ENCODE measurements around the gene TRPC6.
"Not testable (repeated sequence)": the region's sequence is repeated elsewhere in the genome, so short reads cannot be mapped to it uniquely, and the experiment has no call there.

Gene TRPC6

DNA sequence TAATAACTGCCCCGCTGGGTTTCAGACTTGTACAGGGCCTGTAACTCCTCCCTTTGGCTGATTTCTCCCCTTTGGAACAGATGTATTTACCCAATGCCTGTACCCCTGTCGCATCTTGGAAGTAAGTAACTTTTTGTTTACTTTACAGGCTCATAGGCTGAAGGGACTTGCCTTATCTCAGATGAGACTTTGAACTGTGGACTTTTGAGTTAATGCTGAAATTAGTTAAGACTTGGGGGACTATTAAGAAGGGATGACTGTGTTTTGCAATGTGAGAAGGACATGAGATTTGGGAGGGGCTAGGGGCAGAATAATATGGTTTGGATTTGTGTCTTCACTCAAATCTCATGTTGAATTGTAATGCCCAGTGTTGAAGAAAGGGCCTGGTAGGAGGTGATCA is 62.0 kb downstream of the TRPC6 start:
- DNase-seq: no peak

DNA sequence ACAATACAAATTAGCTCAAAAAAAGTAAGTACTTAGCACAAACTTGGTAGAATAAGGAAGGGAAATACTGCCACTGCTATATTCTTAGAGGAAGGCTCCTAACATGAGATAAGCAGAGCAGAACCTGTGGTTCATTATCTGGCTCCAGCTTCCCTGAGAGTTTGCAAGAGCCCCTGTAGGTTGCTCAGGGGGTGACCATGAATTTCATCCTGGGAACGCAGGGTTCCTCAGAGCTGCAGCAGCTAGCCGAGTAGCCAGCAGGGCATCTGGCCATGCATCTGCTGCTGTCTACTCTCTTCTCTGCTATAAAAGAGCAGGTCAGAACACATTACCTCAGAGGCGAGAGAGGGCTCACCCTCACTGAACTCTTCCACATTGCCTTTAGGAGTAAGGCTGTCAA is 67.3 kb downstream of the TRPC6 start:
- DNase-seq: no peak

DNA sequence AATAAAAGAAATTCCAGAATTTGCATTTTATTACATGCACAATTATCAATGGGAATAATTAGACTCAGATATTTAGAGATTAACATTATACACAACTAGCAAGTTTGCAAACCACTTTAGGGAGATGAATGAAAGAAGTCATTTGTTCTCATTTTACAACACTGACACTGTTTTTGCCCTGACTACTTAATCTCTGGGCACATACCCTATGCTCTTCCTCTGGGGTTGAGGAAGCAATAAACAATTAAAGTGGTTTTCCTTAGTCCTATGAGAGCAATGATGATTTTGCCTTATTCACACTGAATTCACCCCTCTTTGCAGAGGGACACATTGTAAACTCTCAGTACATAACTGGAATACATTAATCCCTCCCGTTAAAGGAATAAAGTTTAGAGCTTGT is 72.7 kb downstream of the TRPC6 start:
- no peak for DNase-seq

DNA sequence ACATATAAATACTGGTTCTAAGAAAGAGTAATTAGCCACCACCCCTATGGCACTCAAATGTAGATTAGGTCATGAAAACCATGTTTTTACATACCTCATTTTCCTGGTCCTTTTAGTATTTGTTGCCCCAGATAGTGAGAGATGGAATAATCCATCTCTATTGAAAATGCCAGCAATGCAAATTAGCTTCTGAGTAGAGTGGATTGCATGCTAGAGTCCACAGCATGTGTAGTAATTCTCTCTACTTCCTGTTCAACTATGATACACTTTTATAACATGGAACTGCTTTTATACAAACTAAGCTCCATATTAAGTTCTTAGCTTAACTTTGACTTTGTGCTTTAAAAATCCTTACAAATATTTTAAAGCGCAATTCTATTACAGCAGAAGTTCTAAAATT is 73.2 kb downstream of the TRPC6 start:
- DNase-seq: no peak

DNA sequence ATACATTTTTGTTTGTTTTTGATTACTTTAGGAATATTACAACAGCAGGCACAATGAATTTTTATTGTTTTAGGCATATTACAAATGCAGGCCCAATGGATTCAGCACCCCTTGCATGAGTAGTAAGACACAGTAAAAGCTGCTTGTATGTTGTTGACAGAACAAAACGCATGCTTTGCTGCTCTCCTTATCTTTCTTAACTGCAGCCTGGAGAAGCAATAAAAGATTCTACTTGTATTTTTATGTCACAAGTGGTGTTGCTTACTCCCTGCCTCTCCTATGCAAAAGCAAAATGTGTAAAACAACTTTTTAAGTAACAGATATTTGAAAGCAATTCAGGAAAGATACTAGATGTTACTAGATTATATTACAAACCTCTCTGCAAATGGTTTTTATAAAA is 73.9 kb downstream of the TRPC6 start:
- no peak for DNase-seq

DNA sequence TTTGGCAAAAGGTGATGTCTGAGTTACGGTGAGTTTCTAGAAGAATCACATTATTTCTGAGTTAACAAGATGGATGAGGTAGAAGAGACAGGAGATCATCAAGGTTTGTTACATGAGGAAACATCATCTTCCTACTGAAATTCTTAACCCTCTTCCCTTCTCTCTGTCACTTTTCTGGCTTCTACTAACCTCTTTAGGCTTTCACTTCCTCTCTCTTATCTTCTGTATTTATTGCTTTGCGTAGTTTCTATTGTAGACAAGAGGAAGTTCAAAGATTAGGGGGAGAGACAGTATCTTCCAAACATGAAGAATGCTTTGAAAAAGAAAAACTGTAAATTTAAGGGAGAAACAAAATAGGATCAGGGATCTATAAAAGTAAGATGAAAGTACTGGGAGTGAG is 75.4 kb downstream of the TRPC6 start:
- DNase-seq: no peak

DNA sequence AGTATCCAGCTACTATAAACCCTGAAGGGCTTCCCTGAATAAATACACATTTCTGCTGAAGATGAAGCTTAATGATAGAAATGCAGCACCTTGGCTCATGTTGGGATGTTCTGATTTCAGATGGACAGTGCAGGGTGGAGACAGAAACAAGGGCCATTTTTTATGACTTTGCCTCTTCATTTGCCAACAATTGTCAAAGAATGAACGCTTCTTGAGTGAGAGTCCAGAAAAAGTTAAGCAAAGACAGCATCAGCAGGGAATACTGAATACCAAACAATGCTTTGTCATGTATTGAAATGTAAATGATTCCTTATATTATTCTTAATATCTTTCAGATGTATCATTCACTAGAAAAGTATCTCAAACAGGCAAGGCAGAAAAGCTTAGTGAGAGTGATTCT is 84.9 kb downstream of the TRPC6 start:
- no peak for DNase-seq

DNA sequence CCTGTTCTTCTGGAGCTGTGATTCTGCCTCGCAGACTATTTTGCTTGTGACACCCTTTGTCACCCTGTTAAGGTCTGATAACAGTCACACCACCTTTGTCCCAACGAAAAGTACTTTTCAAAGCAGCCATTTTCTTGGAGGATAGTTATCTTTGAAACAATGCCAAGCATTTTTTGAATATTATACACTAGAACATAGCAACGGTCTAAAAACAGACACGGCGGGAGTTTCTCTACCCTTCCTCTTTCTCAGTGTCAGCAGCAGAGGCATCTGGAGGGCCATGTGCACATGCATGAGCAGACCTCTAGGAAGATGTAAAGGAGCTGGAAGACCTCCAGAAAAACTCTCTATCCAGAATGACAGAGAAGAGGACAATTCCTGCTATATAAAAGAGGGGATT is 86.5 kb downstream of the TRPC6 start:
- DNase-seq: no peak

DNA sequence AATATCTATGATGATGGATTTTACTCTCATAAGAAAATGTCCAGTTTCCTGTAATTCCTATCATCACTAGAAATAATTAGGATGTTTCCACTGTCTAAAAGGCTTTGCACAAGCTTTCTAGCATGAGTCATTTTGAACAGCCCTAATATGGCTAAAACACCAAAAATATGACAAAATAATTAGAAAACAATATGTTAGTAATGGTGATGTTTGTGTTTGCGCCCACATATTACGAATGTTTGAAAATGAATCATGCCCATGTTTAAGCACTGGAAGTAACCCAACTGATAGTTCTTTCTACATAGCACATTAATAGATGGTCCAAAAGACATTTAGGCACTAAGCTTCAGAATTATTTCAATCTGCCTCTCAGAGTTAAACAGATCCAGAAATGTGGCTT is 96.0 kb downstream of the TRPC6 start:
- peak; percentile 81 for DNase-seq

DNA sequence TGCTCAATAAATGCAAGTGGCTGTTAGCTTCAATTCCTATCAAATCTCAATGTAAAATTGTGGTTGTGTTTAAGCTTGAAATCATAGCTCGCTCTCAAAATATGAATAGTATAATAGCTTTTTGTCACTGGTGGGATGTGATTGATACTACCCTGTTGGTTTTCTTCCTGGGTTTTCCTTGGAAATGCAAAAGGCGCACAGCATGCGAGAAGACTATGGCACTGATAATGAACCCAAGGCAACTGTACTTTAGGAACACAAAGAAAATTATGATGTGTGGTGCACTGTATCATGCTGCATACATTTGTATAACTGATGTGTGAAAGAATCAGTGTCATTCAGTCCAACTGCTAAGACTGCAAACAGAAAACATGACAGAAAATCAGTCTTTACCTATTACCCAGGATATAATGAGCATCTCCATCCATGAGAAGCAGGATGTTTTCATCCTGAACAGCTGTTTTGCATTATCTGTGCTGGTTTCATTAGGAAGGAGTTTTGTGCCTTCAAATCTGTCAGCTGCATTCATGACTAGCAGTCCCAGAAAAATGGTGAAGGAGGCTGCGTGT is 101.2 kb downstream of the TRPC6 start:
- DNase-seq: no peak

DNA sequence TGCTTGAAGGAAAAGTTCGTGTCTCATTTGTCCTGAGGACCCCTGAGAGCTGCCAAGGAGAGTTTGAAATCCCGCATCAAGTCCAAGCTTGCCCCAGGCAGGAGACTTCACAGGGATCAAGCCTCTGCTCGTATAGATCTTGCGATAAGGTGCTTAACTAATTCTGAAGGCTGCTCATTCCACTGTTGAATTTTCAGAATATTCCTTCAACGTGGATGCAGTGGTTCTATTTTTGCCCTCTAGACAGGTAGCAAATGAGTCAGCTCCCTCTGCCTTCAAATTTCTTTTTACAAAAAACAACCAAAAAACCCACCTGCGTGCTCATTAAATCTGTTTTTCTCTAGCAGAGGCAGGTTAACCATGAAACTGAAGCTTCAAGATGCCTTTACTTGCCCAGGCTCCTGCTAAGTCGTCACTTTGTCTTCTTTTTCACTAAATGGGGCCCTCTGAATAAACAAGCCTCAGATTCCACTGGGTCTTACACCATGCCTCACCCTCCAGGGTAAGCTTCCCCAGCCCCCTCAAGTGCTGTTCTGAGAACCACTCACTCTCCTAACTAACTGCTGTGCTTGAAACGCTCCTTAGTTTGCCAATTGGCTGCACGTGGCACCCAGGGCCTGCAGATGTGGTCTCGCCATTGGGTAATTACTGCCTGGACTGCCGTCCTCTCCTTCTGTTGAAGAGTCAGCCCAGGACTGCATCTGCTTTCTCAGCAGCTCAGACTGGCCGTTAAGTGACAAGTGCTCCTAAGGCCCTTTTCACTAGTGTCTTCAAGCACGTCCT is 105.0 kb downstream of the TRPC6 start:
- DNase-seq: no peak

DNA sequence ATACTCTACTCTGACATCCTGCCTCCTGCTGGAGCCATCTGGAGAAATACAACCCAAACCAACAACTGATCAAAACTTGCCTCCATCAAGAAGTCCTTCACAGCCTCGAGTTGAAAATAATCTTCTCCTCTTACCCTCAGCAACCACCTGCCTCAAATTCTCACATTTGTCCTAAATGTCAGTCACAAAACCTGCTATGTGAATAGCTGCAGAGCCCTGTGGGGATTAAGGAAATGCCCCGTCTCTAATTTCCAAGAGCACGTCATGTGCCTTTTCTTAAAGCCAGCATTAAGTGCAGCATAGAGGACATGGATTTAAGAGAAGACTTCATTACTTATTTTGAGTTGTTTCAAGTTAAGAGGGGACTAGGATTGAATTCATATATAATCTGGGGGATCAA is 105.9 kb downstream of the TRPC6 start:
- DNase-seq: no peak

DNA sequence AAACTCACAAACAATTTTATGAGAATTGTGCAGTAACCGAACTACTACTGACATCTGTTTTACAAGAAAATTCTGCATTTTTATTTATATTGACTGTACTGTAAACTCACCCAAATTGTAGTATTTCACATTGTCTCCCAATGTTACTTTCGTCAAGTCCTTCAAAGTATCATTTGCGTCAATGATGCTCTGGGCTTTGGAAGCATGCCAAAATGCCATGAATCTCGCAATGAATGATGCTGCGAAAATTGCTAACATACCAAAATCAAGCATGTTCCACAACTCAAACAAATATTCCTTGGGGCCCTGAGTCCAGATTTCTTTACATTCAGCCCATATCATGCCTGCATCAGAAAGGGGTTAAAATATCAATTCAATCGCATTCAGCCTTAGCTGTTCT is 107.6 kb downstream of the TRPC6 start:
- DNase-seq: no peak

DNA sequence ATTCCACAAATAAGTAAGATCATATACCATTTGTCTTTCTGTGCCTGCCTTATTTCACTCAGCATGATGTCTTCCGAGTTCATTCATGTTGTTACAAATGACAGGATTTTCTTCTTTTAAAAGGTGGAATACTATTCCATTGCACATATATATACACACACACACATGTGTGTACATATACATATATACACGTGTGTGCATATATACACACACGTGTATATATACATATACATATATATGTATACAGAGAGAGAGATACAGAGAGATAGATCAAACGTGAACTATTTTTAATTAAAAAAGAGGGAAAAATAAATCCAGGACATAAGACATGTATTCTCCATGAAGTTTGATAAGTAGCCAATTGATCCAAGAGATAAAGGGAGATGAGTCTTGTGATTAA is 108.1 kb downstream of the TRPC6 start:
- DNase-seq: no peak

DNA sequence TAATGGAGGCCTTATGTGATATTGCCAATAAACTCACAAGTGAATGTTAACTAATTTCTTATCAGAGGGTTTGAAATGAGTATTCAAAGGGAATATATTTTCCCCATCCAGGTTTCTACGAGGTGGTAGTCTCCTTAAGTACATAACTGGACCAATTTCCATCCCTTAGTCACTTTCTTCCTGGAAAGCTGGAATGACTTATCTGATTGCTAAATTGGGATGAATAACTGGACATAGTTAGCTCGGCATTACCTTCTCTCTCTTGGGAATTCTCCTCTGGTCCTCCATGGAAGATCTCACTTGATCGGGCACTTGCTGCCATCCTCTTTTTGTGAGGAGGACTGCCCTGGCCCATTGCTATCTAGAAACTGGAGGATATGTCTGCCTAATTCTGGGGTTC is 109.1 kb downstream of the TRPC6 start:
- no peak for DNase-seq

DNA sequence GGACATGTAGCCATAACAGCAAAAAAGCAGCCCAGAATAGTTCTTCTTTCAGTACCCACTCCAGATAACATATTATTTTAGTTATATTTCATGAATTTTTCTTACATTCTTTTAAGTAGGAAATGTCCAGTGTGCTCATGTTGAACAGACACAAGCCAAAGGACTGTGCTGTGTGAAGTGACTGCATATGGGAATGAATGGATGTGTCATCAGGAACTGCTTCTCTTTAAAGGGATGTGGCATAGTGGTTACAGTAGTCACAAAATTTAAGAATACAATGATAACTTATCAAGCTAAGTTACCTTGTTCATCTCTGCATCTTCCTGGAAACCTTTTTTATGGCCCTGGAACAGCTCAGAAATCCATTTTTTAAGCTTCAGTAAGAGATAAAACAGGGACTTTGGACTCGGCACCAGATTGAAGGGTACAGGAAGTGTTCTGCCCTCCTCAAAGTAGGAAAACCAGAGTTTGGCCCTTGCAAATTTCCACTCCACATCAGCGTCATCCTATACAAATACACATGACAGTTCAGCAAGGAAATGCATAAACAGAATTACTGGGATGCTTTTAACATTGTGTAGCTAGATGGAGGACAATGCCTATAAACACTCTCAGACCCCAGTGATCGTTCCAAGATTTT is 112.8 kb downstream of the TRPC6 start:
- DNase-seq: peak; percentile 44

DNA sequence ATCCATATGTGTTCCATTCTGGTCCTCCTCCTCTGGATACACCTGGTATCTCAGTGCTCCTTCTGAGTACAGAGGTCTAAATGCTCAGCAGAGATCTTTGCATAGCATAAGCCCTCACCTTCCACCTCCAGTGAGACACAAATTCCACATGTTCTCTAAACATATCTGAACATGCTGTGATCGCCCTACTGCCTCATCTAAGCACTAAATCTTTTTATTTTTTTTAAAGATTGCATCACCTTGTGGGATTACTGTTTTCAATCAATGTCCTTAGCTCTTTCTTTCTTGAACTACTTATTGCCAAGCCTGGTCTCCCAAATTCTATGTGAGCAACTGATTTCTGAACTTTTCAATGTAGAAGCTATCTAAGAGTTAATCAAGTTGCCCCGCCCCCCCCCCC is 113.4 kb downstream of the TRPC6 start:
- no peak for DNase-seq

DNA sequence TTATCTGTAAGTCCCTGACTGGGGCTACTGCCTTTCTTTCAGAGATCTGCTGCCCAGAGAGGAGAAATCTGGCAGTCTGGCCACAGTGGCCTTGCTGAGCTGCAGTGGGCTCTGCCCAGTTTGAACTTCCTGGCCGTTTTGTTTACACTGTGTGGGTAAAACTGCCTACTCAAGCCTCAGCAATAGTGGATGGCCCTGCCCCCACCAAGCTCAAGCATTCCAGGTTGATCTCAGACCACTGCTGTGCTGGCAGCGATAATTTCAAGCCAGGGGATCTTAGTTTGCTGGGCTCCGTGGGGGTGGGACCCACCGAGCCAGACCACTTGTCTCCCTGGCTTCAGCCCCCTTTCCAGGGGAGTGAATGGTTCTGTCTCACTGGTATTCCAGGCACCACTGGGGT is 117.5 kb downstream of the TRPC6 start:
- DNase-seq: no peak

DNA sequence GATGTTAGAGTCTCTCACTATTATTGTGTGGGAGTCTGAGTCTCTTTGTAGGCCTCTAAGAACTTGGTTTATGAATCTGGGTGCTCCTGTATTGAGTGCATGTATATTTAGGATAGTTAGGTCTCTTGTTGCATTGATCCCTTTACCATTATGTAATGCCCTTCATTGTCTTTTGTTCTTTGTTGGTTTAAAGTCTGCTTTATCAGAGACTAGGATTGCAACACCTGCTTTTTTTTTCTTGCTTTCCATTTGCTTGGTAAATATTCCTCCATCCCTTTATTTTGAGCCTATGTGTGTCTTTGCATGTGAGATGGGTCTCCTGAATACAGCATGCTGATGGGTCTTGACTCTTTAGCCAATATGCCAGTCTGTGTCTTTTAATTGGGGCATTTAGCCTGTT is 119.4 kb downstream of the TRPC6 start:
- DNase-seq: not testable (repeated sequence)

DNA sequence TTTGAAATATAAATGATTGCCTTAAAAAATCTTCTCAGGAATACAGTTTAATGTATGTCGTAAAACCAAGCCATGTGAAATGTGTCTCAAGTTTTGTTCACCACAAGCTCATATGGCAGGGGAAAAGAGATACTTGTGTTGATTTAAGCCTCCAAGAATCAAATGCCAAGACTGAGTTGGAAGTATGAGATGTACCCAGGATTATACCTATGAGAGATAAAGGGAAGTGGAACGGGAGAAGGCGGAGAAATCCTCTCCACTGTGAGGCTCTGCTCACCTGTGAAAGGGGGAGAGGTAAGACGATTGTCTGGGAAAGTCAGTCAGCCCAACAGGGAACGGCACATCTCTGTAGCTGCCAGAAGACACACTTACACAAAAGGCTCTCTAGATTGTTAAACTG is 124.8 kb downstream of the TRPC6 start:
- DNase-seq: no peak

DNA sequence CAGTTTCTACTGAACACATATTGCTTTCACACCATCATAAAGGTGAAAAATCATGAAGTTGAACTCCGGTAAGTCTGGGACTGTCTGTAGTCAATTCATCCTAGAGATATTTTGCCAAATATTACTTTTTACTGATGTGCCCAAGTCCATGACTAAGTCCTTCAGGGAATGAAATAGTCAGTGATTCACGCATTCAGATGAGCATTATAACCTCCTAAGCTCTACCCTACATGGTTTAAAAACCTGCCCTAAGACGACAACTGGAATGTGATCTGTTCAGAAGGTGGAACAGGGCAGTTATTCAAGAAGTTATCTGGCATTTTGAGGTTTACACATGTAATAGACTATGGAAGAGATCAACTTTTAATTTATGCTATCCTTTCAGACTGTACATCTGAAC is 125.6 kb downstream of the TRPC6 start:
- DNase-seq: peak; percentile 43

DNA sequence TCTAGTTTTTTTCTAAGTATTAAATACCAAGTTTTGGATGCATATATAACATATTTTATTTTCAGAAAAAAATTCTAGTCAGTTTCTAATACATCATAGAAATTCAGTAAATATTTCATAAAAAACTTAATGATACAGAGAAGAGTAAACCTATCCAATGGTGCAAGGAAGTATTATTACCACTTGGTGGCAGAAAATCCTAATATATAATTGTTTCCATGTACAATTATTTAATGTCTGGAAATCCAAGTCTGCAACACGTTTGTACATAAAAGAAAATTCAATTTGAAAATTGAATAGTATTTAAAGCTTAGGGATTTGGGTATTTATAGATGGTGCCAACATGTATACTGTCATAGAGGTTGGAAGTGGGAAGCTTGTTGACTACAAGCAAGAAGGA is 127.0 kb downstream of the TRPC6 start:
- DNase-seq: peak; percentile 15

DNA sequence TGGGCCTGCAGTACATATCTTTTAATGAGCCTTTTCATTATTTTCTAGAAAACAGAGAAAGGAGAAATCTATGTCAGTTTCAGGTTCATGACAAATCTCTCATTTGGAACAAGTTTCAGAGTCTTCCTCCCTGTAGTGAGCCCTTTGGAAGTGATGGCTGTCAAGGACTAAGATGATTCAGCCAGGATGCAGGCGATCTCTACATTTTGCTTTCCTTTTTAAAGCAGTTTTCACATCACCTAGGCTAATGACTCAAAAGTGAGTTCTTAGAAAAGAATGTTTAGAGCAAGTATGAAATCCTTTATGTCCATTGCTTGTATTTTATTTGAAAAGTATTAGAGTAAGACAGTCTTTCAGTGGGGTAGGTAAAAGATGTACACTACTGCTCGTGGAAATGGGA is 130.1 kb downstream of the TRPC6 start:
- DNase-seq: peak; percentile 60

DNA sequence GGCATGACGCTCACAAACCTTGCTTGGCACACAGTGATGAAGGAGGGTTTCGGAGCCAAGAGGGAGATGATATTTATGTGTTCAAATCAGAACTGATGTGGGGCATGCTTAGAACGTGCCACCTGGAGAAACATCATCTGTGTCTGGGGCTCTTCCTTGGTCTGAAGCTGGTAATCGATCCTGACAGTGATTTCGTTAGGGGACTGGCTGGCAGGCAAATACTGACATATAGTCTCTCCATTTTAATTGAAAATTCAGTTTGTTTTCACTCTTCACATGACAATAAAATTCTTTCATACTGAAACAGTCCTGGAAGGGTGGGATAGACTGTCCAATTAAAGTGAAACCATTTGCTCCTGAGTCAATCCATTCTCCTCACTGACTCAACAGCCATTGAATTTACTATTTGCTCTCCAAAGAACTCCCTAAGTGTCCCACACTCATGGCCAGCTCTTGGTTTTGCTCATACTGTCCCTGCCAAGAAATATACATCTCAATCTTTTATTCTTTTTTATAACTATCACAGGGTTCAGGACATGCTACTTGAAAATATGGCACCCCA is 134.8 kb downstream of the TRPC6 start:
- DNase-seq: no peak
